ENCODE data around the gene GBF1. TPM values are rescaled to one million over a fixed set of nuclear protein-coding genes. Genes with fewer than 3 reads are reported as not detected.

GBF1 gene
- total RNA-seq, 1 donor: 52.1 TPM

DNA sequence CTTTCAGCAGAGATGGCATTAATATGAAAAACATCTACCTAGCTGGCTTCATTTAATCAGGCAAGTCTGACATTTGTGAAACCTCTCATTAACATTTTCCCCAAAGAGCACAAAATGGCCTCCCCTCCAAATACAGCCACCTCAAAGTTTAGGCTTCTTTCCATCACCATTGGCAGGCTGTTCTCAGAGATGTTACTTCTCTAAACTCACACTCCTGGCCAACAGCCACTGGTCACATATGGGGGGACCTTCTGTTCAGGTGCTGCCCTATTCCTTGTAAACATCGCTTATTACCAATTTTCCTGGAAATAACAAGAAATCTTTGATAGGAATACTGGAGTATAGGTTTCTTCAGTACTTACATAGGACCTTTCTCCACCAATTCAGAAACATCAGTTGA, 69.5 kb downstream of the GBF1 start:
- TF ChIP-seq CTCF (IDR thresholded peaks at IDR 0.05; ENCODE audit: insufficient read depth, low read length): no peak
- H3K4me3 ChIP-seq (ENCODE audit: low read depth, low read length): no peak overlapping the region
- DNase-seq (ENCODE audit: low read depth): no peak

DNA sequence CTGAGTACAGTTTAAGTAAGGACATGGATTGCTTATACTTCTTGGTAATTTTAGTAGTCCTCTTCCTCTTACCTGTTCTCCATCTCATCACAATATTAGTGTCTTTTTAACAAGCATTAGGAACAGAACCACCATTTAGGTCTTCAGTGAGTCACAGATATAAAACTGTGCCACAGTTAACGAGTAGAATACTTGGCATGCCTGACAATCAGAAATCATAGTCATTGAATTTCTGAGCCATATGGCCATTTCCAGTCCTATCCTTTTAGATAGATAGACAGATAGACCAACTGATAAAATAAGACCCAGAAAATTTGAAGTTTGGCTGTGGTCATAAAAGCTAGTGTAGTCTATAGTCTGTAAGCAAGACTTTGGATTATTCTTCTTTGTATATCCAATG, 71.1 kb downstream of the GBF1 start:
- DNase-seq (ENCODE audit: low read depth): no peak
- no peak for TF ChIP-seq CTCF (IDR thresholded peaks at IDR 0.05; ENCODE audit: insufficient read depth, low read length)

DNA sequence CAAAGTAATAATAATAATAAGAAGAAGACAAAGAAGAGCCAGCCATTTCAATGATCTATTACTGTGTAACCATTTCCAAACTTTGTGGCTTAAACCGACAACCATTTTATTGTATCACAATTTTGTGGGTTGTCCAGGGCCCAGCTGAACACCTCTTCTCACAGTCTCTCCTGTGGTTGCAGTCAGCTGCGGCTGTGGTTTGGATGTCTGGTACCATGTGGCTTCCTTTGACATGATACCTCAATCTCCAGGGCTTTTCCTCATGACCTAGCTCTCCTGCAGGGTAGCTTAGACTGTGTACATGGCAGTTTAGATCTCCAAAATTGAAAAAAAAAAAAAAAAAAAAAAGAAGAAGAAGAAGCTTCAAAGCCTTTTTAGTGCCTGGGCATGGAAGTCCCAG, 77.6 kb downstream of the GBF1 start:
- DNase-seq (ENCODE audit: low read depth): no peak
- no peak overlapping the region for H3K4me3 ChIP-seq (ENCODE audit: low read depth, low read length)
- TF ChIP-seq CTCF (IDR thresholded peaks at IDR 0.05; ENCODE audit: insufficient read depth, low read length): no peak

More for the DNA sequence above, 71.1 kb downstream of the GBF1 start:
- H3K4me3 ChIP-seq (ENCODE audit: low read depth, low read length): no peak overlapping the region

- H3K4me3 ChIP-seq (ENCODE audit: low read depth, low read length): no peak overlapping the region
- peak; percentile 30 for DNase-seq (ENCODE audit: low read depth)
- TF ChIP-seq CTCF (IDR thresholded peaks at IDR 0.05; ENCODE audit: insufficient read depth, low read length): no peak
Observed at GRCh38 chr10:102324061-102324460, 78.7 kb downstream of the GBF1 start.

DNA sequence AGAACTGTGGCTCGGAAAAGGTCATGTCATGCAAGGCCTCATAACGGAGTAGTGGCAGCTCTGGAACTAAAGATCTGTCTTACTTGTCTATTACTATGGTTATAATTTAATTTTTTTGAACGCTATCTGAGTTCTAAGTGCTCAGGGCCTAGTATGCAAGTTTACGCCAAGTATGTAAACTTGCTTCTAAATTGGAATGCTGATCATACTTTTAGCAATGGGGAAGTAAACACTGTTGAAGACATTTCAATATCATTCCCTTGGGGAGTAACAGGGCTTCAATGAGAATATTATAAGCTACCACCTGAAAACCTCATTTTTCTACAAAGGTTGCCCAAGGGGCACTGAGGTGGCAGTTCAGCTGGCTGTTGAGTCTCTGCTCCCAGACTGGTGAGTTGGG, 80.7 kb downstream of the GBF1 start:
- no peak overlapping the region for H3K4me3 ChIP-seq (ENCODE audit: low read depth, low read length)
- DNase-seq (ENCODE audit: low read depth): no peak
- TF ChIP-seq CTCF (IDR thresholded peaks at IDR 0.05; ENCODE audit: insufficient read depth, low read length): no peak

DNA sequence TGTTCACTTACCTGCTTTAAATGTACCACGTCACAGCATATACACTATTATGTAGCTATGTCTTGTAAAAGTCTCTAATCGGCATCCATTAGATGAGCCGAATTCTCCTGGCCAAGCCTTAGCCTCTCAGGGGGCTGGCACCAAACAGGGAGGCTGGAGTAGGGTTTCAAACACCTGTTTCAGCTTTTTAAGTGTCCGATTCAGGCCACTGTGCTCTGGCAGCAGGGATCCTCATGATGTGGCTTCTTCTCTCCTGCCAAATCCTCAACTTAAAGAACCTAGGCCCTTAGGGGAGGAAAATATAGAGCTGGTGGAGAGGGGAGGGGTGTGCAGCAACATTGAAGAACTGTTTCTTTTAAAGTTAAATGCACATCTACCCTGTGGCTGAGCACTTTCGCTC, 81.7 kb downstream of the GBF1 start:
- TF ChIP-seq CTCF (IDR thresholded peaks at IDR 0.05; ENCODE audit: insufficient read depth, low read length): no peak
- no peak for DNase-seq (ENCODE audit: low read depth)
- H3K4me3 ChIP-seq (ENCODE audit: low read depth, low read length): no peak overlapping the region

- DNase-seq (ENCODE audit: low read depth): no peak
- no peak overlapping the region for H3K4me3 ChIP-seq (ENCODE audit: low read depth, low read length)
- no peak for TF ChIP-seq CTCF (IDR thresholded peaks at IDR 0.05; ENCODE audit: insufficient read depth, low read length)
Observed at GRCh38 chr10:102327641-102328040, 82.3 kb downstream of the GBF1 start.
